KBM-7 (cell line): Measurements from ENCODE around the gene CDC7.
A peak's percentile ranks its signal among the peaks of the same experiment; 100 is the strongest.
"Not testable (repeated sequence)": the region's sequence is repeated elsewhere in the genome, so short reads cannot be mapped to it uniquely, and the experiment has no call there.

Experiments
- DNase-seq: peaks from one replicate; pipeline ENCODE4 v3.0.0-alpha.2; 2015
- in situ Hi-C: fragments of 300-500 bp; cut with MboI; formaldehyde crosslinking; loops from 2 replicates; pipeline ENCODE4 v1.14.3; 2020; ENCODE audit warnings: low sequenced_read_pairs, low pct_unique_long_range_greater_than_20kb, mixed read lengths

Gene CDC7

GRCh38 chr1:91500756-91501522 is at the start of gene CDC7:
CDC7 (plus strand) TSS chr1:91500851; CDS start chr1:91501717, 866 bp downstream.
- in situ Hi-C loops = loop anchor here (25.0 kb wide), 1 partner anchor 436 kb away; the partner anchor contains the start of gene BRDT
- DNase-seq = peak; percentile 95

- in situ Hi-C loops = no loop called here
- DNase-seq = no peak
These were observed 46.5 kb upstream of the CDC7 start for GRCh38 chr1:91454136-91454535.

GRCh38 chr1:91455334-91455733 is 45.3 kb upstream of the CDC7 start:
- no peak for DNase-seq
- in situ Hi-C loops = no loop called here

GRCh38 chr1:91455896-91456295 is 44.8 kb upstream of the CDC7 start:
- DNase-seq = no peak
- in situ Hi-C loops = no loop called here

- DNase-seq, in situ Hi-C loops: not testable (repeated sequence)
These were observed 35.3 kb upstream of the CDC7 start for GRCh38 chr1:91465350-91465749.

- in situ Hi-C loops = no loop called here
- DNase-seq = no peak
These were observed 24.0 kb upstream of the CDC7 start for GRCh38 chr1:91476533-91477217.

- peak; percentile 48 for DNase-seq
- in situ Hi-C loops = no loop called here
These were observed 13.2 kb upstream of the CDC7 start for GRCh38 chr1:91487469-91487868.

- in situ Hi-C loops = no loop called here
- no peak for DNase-seq
These were observed 10.2 kb upstream of the CDC7 start for GRCh38 chr1:91490501-91490900.

GRCh38 chr1:91498035-91498434 is 2.6 kb upstream of the CDC7 start:
- no peak for DNase-seq
- in situ Hi-C loops = no loop called here

- in situ Hi-C loops = no loop called here
- no peak for DNase-seq
These were observed 2.0 kb upstream of the CDC7 start for GRCh38 chr1:91498498-91499245.

- in situ Hi-C loops = no loop called here
- DNase-seq = no peak
These were observed 1.3 kb upstream of the CDC7 start for GRCh38 chr1:91499346-91499745.

GRCh38 chr1:91499904-91500755 is 521 bp upstream of the CDC7 start:
- DNase-seq = peak; percentile 90
- in situ Hi-C loops = loop anchor here (25.0 kb wide), 1 partner anchor 437 kb away; the partner anchor contains the start of gene BRDT

- in situ Hi-C loops = loop anchor here (25.0 kb wide), 1 partner anchor 436 kb away; the partner anchor contains the start of gene BRDT
These were observed 836 bp downstream of the CDC7 start for GRCh38 chr1:91501523-91501851.

GRCh38 chr1:91501971-91502671 is 1.5 kb downstream of the CDC7 start:
- in situ Hi-C loops = loop anchor here (25.0 kb wide), 1 partner anchor 435 kb away; the partner anchor contains the start of gene BRDT
- DNase-seq = no peak

More at GRCh38 chr1:91501523-91501851, 836 bp downstream of the CDC7 start:
- DNase-seq = no peak

GRCh38 chr1:91502672-91503184 is 2.1 kb downstream of the CDC7 start:
- in situ Hi-C loops = loop anchor here (25.0 kb wide), 1 partner anchor 435 kb away; the partner anchor contains the start of gene BRDT
- DNase-seq = peak; percentile 45

GRCh38 chr1:91503332-91503900 is 2.8 kb downstream of the CDC7 start:
- DNase-seq = no peak
- in situ Hi-C loops = loop anchor here (25.0 kb wide), 1 partner anchor 434 kb away; the partner anchor contains the start of gene BRDT

- no peak for DNase-seq
- in situ Hi-C loops = loop anchor here (25.0 kb wide), 1 partner anchor 433 kb away; the partner anchor contains the start of gene BRDT
These were observed 3.4 kb downstream of the CDC7 start for GRCh38 chr1:91503975-91504530.
